ENCODE measurements around the gene AATK. TPM values are rescaled to one million over a fixed set of nuclear protein-coding genes. Genes with fewer than 3 reads are reported as not detected.

Gene AATK
- total RNA-seq, 6 donors from 2014 or later, result 39.2 to 144 (median 92.2) TPM

GRCh38 chr17:81182596-81182995 lies 16.6 kb upstream of the AATK start:
- Histone ChIP-seq H3K4me3 (no peak overlapping the region), H3K36me3 (no peaks in the 10 kb centered on the region), H3K4me1 (no peaks in the 10 kb centered on the region), H3K27ac (no peak overlapping the region), H3K9me3 (no peaks in the 10 kb centered on the region), H3K27me3 (no peaks in the 10 kb centered on the region)
- ATAC-seq (ENCODE audit: low FRiP score in 2 of 2) (no peak), DNase-seq (peak in 1 of 2 donors; percentile 68)
- TF ChIP-seq POLR2A (IDR thresholded peaks at IDR 0.05) (no peak), CTCF (IDR thresholded peaks at IDR 0.05) (no peak), POLR2AphosphoS5 (IDR thresholded peaks at IDR 0.05) (no peak), EP300 (IDR thresholded peaks at IDR 0.05) (no peak)
- 87 to 93% methylated on average over 5 of the region's 5 CpGs for WGBS, 2 donors

DNA sequence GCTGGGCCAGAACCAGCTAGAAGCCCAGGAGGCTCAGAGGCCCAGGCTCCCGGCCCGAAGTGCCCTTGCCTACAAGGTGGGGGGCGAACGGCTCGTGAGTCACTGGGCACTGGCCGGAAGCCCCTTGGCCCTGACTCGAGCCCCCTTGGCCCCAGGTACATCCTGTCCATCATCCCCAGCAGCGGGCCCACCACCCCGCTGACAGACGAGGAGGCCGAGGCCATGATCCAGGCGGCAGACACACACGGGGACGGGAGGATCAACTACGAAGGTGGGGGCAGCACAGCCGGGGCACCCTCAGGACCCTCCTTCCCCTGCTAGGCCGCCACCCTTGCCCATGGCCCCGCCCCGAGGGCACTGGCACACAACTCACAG lies 15.8 kb upstream of the AATK start:
- no peak overlapping the region for H3K27ac ChIP-seq
- peak in 1 of 2 donors; percentile 81 for DNase-seq
- no peaks in the 10 kb centered on the region for H3K36me3 ChIP-seq
- H3K4me1 ChIP-seq, result no peaks in the 10 kb centered on the region
- H3K9me3 ChIP-seq, result no peaks in the 10 kb centered on the region
- no peaks in the 10 kb centered on the region for H3K27me3 ChIP-seq
- WGBS, 2 donors, result 92 to 100% methylated on average over 6 to 16 of the region's 19 CpGs
- H3K4me3 ChIP-seq, result no peak overlapping the region
- ATAC-seq (ENCODE audit: low FRiP score in 2 of 2), result no peak
- no peak for TF ChIP-seq POLR2A (IDR thresholded peaks at IDR 0.05)
- no peak for TF ChIP-seq POLR2AphosphoS5 (IDR thresholded peaks at IDR 0.05)
- no peak for TF ChIP-seq CTCF (IDR thresholded peaks at IDR 0.05)
- TF ChIP-seq EP300 (IDR thresholded peaks at IDR 0.05), result no peak

DNA sequence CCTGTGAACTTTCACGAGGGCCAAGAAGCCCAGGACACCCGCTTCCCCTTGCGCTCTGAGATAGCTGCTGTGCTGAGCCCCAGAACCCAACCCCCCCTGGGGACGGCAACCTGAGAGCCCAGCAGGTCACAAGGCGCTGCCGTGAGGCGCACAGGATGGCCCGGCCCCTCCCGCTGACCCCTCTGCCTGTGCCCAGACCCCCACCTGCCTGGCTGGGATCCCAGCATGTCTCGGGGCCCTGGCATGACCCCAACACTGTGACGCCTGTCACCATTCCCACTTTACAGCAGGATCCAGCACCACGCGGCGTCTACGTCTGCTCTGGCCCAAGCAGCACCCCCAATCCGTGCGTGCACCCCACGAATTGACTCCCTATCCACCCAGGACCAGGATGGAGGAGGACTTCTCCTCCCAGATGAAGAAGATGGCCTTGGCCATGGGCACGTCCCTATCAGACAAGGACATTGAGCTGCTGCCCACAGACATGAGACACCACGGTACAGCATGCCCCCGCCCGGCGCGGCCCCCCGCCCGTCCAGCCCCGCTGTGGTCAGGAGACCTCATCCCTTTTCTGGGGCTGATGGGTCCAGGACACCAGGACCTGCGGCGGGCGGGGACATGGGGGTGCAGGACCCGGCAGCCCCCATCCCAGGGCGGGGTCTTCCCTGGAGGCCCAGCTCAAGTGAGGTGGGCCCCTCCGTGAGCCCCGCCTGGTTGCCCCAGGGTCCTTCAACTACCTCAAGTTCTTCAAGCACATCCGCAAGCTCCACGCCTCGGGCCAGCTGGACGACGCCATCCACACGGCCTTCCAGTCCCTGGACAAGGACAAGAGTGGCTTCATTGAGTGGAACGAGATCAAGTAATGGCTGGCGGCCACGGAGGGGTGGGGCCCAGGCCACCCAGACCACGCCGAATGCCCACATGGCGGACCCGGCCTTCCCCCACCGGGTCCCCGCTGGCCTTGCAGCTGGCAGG lies 15.1 kb upstream of the AATK start:
- no peaks in the 10 kb centered on the region for H3K27me3 ChIP-seq
- no peaks in the 10 kb centered on the region for H3K4me1 ChIP-seq
- H3K36me3 ChIP-seq, result no peaks in the 10 kb centered on the region
- ATAC-seq (ENCODE audit: low FRiP score in 2 of 2) (no peak), DNase-seq (peak in 1 of 2 donors; percentile 87)
- TF ChIP-seq CTCF (IDR thresholded peaks at IDR 0.05), result no peak
- no peak for TF ChIP-seq POLR2AphosphoS5 (IDR thresholded peaks at IDR 0.05)
- no peak for TF ChIP-seq EP300 (IDR thresholded peaks at IDR 0.05)
- TF ChIP-seq POLR2A (IDR thresholded peaks at IDR 0.05), result no peak
- WGBS, 2 donors, result 89 to 95% methylated on average over 19 to 46 of the region's 49 CpGs
- H3K9me3 ChIP-seq, result no peaks in the 10 kb centered on the region
- no peak overlapping the region for H3K4me3 ChIP-seq
- H3K27ac ChIP-seq, result no peak overlapping the region

DNA sequence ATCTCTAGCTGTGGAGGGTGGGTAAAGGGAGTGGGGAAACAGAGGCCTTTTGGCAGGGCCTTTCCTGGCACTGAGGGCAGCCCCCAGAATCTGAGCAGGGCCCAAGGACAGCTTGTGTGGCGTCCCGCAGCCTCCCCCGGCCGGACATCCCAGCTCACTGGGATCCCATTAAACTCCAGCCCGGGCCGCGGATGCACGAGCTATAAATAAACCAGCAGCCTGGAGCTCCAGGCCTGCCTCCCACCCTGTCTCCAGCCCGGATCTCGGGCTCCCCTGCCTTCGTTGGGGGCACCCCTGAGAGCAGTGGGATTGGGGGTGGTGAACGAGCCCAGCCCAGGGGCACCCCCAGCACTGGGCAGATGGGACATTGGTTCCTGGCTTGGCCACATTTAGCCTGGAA lies 13.8 kb upstream of the AATK start:
- no peak for ATAC-seq (ENCODE audit: low FRiP score in 2 of 2)

More for the DNA sequence above, 13.8 kb upstream of the AATK start:
- H3K36me3 ChIP-seq, result no peaks in the 10 kb centered on the region
- WGBS, 2 donors, result 81 to 100% methylated on average over 2 to 12 of the region's 12 CpGs
- no peaks in the 10 kb centered on the region for H3K4me1 ChIP-seq
- H3K4me3 ChIP-seq, result no peak overlapping the region
- H3K9me3 ChIP-seq, result peaks cover 0 to 4% (median 0%) of the 10 kb centered on the region in 4 donors
- TF ChIP-seq EP300 (IDR thresholded peaks at IDR 0.05) (no peak), CTCF (IDR thresholded peaks at IDR 0.05) (no peak), POLR2A (IDR thresholded peaks at IDR 0.05) (no peak), POLR2AphosphoS5 (IDR thresholded peaks at IDR 0.05) (no peak)
- no peaks in the 10 kb centered on the region for H3K27me3 ChIP-seq
- no peak overlapping the region for H3K27ac ChIP-seq
- peak in 1 of 2 donors; percentile 63 for DNase-seq

Data from upper lobe of left lung (tissue), 6 donors.